K562 (cell line): ENCODE measurements around the gene SDCCAG8. TPM values are rescaled to one million over a fixed set of nuclear protein-coding genes. Genes with fewer than 3 reads are reported as not detected.
A peak's percentile ranks its signal among the peaks of the same experiment; 100 is the strongest.

ENCODE experiments used
- ATAC-seq: fragments of 200-7000 bp; cut with Tn5 transposase; 3 replicates; pipeline ENCODE4 v1.9.1; 2020; ENCODE audit warnings: moderate library complexity
- BruUV-seq: library from RNA; stranded (reverse); fragments of 400-500 nt; replicated peaks from 2 replicates; lab custom pipeline; 2021; lab: Mats Ljungman, UMichigan
- CTCF ChIA-PET: fragments of 300-600 bp; formaldehyde crosslinking; extraction: SDS; loops from one replicate; lab custom pipeline; 2021; ENCODE audit warnings: low intra/inter-chr PET ratio; lab: Yijun Ruan, JAX
- POLR2A ChIA-PET: fragments of 300-600, 350-650 bp; sonication (Branson Sonifier 250); formaldehyde crosslinking; extraction: SDS; loops from one replicate; lab custom pipeline; 2021; ENCODE audit warnings: antibody characterized with exemption, inconsistent platforms; lab: Yijun Ruan, JAX
- DNase-seq, 4 experiments: peaks; one replicate each; pipeline versions ENCODE4 v3.0.0 to v3.0.0-alpha.2; 2011 to 2018; ENCODE audit warnings: low spot score in 3 of 4, mixed read lengths in 3 of 4; ENCODE audit errors: extremely low read depth in 1 of 4
- FAIRE-seq: peaks from 2 replicates; lab custom pipeline; 2011; peaks lifted over from hg19 to GRCh38; lab: Jason Lieb, UNC
- H2AFZ ChIP-seq: 2 replicates; pipeline ENCODE4 v1.6.0; 2011; ENCODE audit warnings: low read depth, low read length, control low read depth, inconsistent platforms
- H3K27ac ChIP-seq: fragments of 200-600 bp; 3 replicates; pipeline ENCODE4 v1.8.0; 2011; ENCODE audit warnings: low read depth, mild to moderate bottlenecking, control low read depth, inconsistent platforms, low read length, moderate library complexity, mixed read lengths; ENCODE audit errors: extremely low read depth
- H3K27me3 ChIP-seq, 2 experiments: fragments of 300-600 bp in 1 of 2; 2 replicates in 1 of 2; 3 replicates in 1 of 2; pipeline versions ENCODE4 v1.6.0 to v1.8.0; 2011; ENCODE audit warnings: inconsistent platforms in 2 of 2, low read length in 2 of 2, mild to moderate bottlenecking in 1 of 2, mixed read lengths in 1 of 2, moderate library complexity in 1 of 2; ENCODE audit not compliant: control insufficient read depth in 2 of 2, insufficient read depth in 2 of 2
- H3K36me3 ChIP-seq: fragments of 300-600 bp; 3 replicates; pipeline ENCODE4 v1.8.0; 2011; ENCODE audit warnings: mild to moderate bottlenecking, low read length, inconsistent platforms; ENCODE audit not compliant: control insufficient read depth, insufficient read depth
- H3K4me1 ChIP-seq, 2 experiments: fragments of 200-600 bp in 1 of 2; replicated peaks in 1 of 2; 2 replicates in 1 of 2; 3 replicates in 1 of 2; pipeline versions ENCODE4 v1.5.1 to v1.8.0; 2011; ENCODE audit warnings: inconsistent platforms in 2 of 2, low read length in 2 of 2, mild to moderate bottlenecking in 1 of 2, mixed read lengths in 1 of 2, moderate library complexity in 1 of 2; ENCODE audit not compliant: control insufficient read depth in 2 of 2, insufficient read depth in 2 of 2
- H3K4me2 ChIP-seq: 2 replicates; pipeline ENCODE4 v1.6.1; 2011; ENCODE audit warnings: low read length, control low read depth, inconsistent platforms, mixed read lengths; ENCODE audit not compliant: insufficient read depth
- H3K4me3 ChIP-seq: fragments of 200-600 bp; sonication (generic), shearing (Covaris generic); 2 replicates; pipeline ENCODE4 v1.5.1; 2016; ENCODE audit warnings: control low read depth, inconsistent platforms
- H3K79me2 ChIP-seq: fragments of 200-600 bp; 3 replicates; pipeline ENCODE4 v1.8.0; 2011; ENCODE audit warnings: low read length, inconsistent platforms; ENCODE audit not compliant: control insufficient read depth, insufficient read depth
- H3K9ac ChIP-seq, 2 experiments: 2 replicates each; pipeline versions ENCODE4 v1.6.0 to v1.6.1; 2011; ENCODE audit warnings: low read depth in 2 of 2, low read length in 2 of 2, control low read depth in 1 of 2, inconsistent platforms in 1 of 2, mild to moderate bottlenecking in 1 of 2, mixed read lengths in 1 of 2; ENCODE audit not compliant: insufficient read depth in 1 of 2
- H3K9me1 ChIP-seq: one replicate; pipeline ENCODE4 v1.6.0; 2011; ENCODE audit warnings: inconsistent platforms, mild to moderate bottlenecking, low read length, moderate library complexity; ENCODE audit not compliant: control insufficient read depth, insufficient read depth
- H3K9me3 ChIP-seq: replicated peaks from 2 replicates; pipeline ENCODE4 v1.5.1; 2011; ENCODE audit warnings: low read depth, low read length, inconsistent platforms; ENCODE audit not compliant: control insufficient read depth, insufficient read depth
- H4K20me1 ChIP-seq: replicated peaks from 2 replicates; pipeline ENCODE4 v1.6.1; 2011; ENCODE audit warnings: low read length, inconsistent platforms, mixed read lengths; ENCODE audit not compliant: control insufficient read depth, insufficient read depth
- NEUROD1 ChIP-seq: fragments of 150-350 bp; IDR thresholded peaks from 2 replicates; pipeline ENCODE4 v1.6.1; 2014; ENCODE audit warnings: borderline replicate concordance, low read length, low read depth; ENCODE audit not compliant: partially characterized antibody
- RBM25 ChIP-seq: fragments of 200-400 bp; formaldehyde crosslinking; IDR thresholded peaks from 2 replicates; pipeline ENCODE4 v1.6.1; 2018; ENCODE audit warnings: low read length, low read depth, moderate library complexity; ENCODE audit not compliant: severe bottlenecking
- WGBS: fragments of 100-300 bp; shearing (Covaris generic); methylation state at CpG from one replicate; pipeline ENCODE4 v1.1.6; 2016; ENCODE audit warnings: low coverage, mixed read lengths; ENCODE audit not compliant: insufficient coverage; ENCODE audit errors: missing lambda C conversion rate; 5-methylcytosine and 5-hydroxymethylcytosine counted together
- in situ Hi-C: fragments of 300-500 bp; cut with MboI; formaldehyde crosslinking; loops from 4 replicates; pipeline ENCODE4 v1.15.0; 2018; ENCODE audit warnings: inconsistent platforms, mixed read lengths
- intact Hi-C: fragments of 100-400 bp; cut with micrococcal nuclease; formaldehyde crosslinking; loops from 2 replicates; pipeline ENCODE4 v1.14.2; 2022
- polyA plus RNA-seq, 8 experiments: library from polyadenylated mRNA; depleted of rRNA in 4 of 8; stranded (reverse) in 5 of 8; unstranded in 3 of 8; fragments of >200 nt; fragmentation: Nextera tagmentation in 2 of 8; fragmentation: Illumina TruSeq in 1 of 8; extraction: Ambion mirVana in 2 of 8; extraction: Trizol in 1 of 8; gene quantifications; 2 replicates each; pipeline versions ENCODE4 v1.2.1 to v1.2.3, GENCODE V29; 2011 to 2014; ENCODE audit warnings: inconsistent platforms in 1 of 8, missing spikeins in 1 of 8
- total RNA-seq, 7 experiments: library from RNA; depleted of rRNA in 6 of 7; stranded (reverse); fragments of >200 nt in 6 of 7; fragmentation: Illumina TruSeq in 2 of 7; extraction: Trizol in 2 of 7; gene quantifications; 2 replicates each; pipeline versions ENCODE4 v1.2.1 to v1.2.3, GENCODE V29; 2011 to 2021; ENCODE audit warnings: low replicate concordance in 1 of 7

The SDCCAG8 gene
- total and polyA plus RNA-seq, 9 of the 15 experiments (the other 6 are each of a cell fraction or from before 2014, with no cell fraction given), result 17.9 to 36.7 (median 25.4) TPM

DNA sequence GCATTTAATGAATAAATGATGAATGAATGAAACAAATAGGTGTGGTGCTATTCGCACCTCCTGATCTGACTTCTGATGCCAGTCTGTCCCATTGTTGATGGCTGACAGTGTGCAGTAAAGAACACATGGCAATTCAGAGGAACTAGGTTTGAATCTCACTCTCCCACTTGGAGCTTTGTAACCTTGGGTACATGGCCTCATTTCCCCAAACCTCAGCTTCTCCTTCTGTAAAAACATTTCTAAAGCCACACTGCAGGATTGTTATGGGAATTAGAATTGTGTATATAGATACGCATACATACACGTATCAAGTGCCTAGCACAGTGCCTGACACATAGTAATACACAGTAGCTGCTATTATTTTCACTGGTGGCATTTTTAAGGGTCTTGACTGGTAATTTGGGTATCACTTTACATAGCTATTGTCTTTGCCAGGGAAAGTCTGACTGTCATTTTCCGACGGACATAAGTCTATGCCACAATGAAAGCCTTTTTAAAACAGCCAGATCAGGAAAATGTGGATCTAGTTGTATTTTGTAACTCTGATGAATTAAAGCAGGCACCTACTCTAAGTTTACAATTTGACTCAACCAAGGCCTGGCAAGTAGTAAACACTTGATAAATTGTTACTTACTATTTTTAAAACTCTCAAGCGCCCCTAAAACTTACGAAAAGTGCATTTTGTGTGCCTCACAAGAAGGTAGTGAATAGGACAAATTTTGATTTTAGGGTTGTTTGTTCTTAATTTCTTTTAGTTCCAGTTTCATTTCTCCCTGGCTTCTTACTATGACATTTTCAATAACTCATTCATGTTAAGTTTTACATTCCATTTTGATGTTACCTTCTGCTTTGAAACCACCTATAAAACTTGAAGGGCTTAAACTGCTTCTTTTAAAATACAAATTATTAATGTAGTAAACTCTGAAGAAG lies 164.4 kb downstream of the SDCCAG8 start:
- no peak overlapping the region for H3K9ac ChIP-seq
- no peak overlapping the region for H3K4me2 ChIP-seq
- POLR2A ChIA-PET, result interaction anchor here (1.2 kb wide), 1 partner anchor 20 kb away, joined by 4 read pairs; no protein-coding TSS in a partner anchor
- peaks cover 7% of the 10 kb centered on the region; the same call in 1 of the 3 replicates for H3K36me3 ChIP-seq
- in situ Hi-C loops, result no loop called here
- WGBS, result 50% methylated on average over 7 of the region's 7 CpGs
- no peak overlapping the region for H3K27ac ChIP-seq
- H3K79me2 ChIP-seq, result no peaks in the 10 kb centered on the region
- no TSS peak for BruUV-seq
- no peak overlapping the region for H2AFZ ChIP-seq
- CTCF ChIA-PET, result no interaction called here
- no peaks in the 10 kb centered on the region; the same call in 1 of the 2 replicates for H4K20me1 ChIP-seq
- TF ChIP-seq NEUROD1 (no peak), RBM25 (peak; percentile 30)
- no peak overlapping the region for H3K4me3 ChIP-seq
- no peaks in the 10 kb centered on the region for H3K9me3 ChIP-seq
- ATAC-seq (no peak), FAIRE-seq (no peak), DNase-seq (no peak)
- intact Hi-C loops, result no loop called here
- H3K4me1 ChIP-seq, result peaks cover 0 to 10% of the 10 kb centered on the region in 2 experiments; a peak in 2 of 5 replicates
- H3K27me3 ChIP-seq, result no peaks in the 10 kb centered on the region
- no peaks in the 10 kb centered on the region for H3K9me1 ChIP-seq
